Measurements from ENCODE around the gene MED12L.
A peak's percentile ranks its signal among the peaks of the same experiment; 100 is the strongest.

MED12L gene

GRCh38 chr3:151267066-151267465, 181.6 kb downstream of the MED12L start:
- no peaks in the 10 kb centered on the region for H3K36me3 ChIP-seq (ENCODE audit: control insufficient read depth in 1 of 2, insufficient read depth in 2 of 2, low read length in 2 of 2)
- no peak overlapping the region for H3K4me3 ChIP-seq (ENCODE audit: low read depth in 1 of 2, low read length in 2 of 2)
- no peak overlapping the region for H3K27ac ChIP-seq (ENCODE audit: low read depth, low read length)
- no peaks in the 10 kb centered on the region for H3K27me3 ChIP-seq (ENCODE audit: control insufficient read depth in 1 of 2, insufficient read depth in 2 of 2, low read length in 2 of 2)
- no peak overlapping the region for H3K9ac ChIP-seq (ENCODE audit: low read depth in 1 of 2, low read length in 2 of 2)
- peaks cover 6 to 12% of the 10 kb centered on the region in 2 donors for H3K4me1 ChIP-seq (ENCODE audit: control insufficient read depth in 1 of 2, insufficient read depth in 2 of 2, low read length in 2 of 2)
- no peaks in the 10 kb centered on the region for H3K9me3 ChIP-seq (ENCODE audit: control insufficient read depth in 1 of 2, low read length in 2 of 2)

GRCh38 chr3:151268267-151269235, 183.1 kb downstream of the MED12L start:
- no peaks in the 10 kb centered on the region for H3K9me3 ChIP-seq (ENCODE audit: control insufficient read depth in 1 of 2, low read length in 2 of 2)
- no peak overlapping the region for H3K27ac ChIP-seq (ENCODE audit: low read depth, low read length)
- peaks cover 6 to 12% of the 10 kb centered on the region in 2 donors for H3K4me1 ChIP-seq (ENCODE audit: control insufficient read depth in 1 of 2, insufficient read depth in 2 of 2, low read length in 2 of 2)
- no peaks in the 10 kb centered on the region for H3K27me3 ChIP-seq (ENCODE audit: control insufficient read depth in 1 of 2, insufficient read depth in 2 of 2, low read length in 2 of 2)
- no peak overlapping the region for H3K4me3 ChIP-seq (ENCODE audit: low read depth in 1 of 2, low read length in 2 of 2)
- H3K9ac ChIP-seq (ENCODE audit: low read depth in 1 of 2, low read length in 2 of 2), result no peak overlapping the region
- no peaks in the 10 kb centered on the region for H3K36me3 ChIP-seq (ENCODE audit: control insufficient read depth in 1 of 2, insufficient read depth in 2 of 2, low read length in 2 of 2)

- no peaks in the 10 kb centered on the region for H3K36me3 ChIP-seq (ENCODE audit: control insufficient read depth in 1 of 2, insufficient read depth in 2 of 2, low read length in 2 of 2)
- no peaks in the 10 kb centered on the region for H3K9me3 ChIP-seq (ENCODE audit: control insufficient read depth in 1 of 2, low read length in 2 of 2)
- no peak overlapping the region for H3K4me3 ChIP-seq (ENCODE audit: low read depth in 1 of 2, low read length in 2 of 2)
- H3K9ac ChIP-seq (ENCODE audit: low read depth in 1 of 2, low read length in 2 of 2), result no peak overlapping the region
- H3K27ac ChIP-seq (ENCODE audit: low read depth, low read length), result no peak overlapping the region
- peaks cover 6 to 9% of the 10 kb centered on the region in 2 donors for H3K4me1 ChIP-seq (ENCODE audit: control insufficient read depth in 1 of 2, insufficient read depth in 2 of 2, low read length in 2 of 2)
- H3K27me3 ChIP-seq (ENCODE audit: control insufficient read depth in 1 of 2, insufficient read depth in 2 of 2, low read length in 2 of 2), result no peaks in the 10 kb centered on the region
Measured at GRCh38 chr3:151269631-151270030, 184.2 kb downstream of the MED12L start.

- Histone ChIP-seq H3K4me3 (ENCODE audit: low read depth in 1 of 2, low read length in 2 of 2) (no peak overlapping the region), H3K4me1 (ENCODE audit: control insufficient read depth in 1 of 2, insufficient read depth in 2 of 2, low read length in 2 of 2) (peaks cover 0 to 5% of the 10 kb centered on the region in 2 donors), H3K27ac (ENCODE audit: low read depth, low read length) (no peak overlapping the region)
Measured at GRCh38 chr3:151275091-151275490, 189.6 kb downstream of the MED12L start.

DNA sequence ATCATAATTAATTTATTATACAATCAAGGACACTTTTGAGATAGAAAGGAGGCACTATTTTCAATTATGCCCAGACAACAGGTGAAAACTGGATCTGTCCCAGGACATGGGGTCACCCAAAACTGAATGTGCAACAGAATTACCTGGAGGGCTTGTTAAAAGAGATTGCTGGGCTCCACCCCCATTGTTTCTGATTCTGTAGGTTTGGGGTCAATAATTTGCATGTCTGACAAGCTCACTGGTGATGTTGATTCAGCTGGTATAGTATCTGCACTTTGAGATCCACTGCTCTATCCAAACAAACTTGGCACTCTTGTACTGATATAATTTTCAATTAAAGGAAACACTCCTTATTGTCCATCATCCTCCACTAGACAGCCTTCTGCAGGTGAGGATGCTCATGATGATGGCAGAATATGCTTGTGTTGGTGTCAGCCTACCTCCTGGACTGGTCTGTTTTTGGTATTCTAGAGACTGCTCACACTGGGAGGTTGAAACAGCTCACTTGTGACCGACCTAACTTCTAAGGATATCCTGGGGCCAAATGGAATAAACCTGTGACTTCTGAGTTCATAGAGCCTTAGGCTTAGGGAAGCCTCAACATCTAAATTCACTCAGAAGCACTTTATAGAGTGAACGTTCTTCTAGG, 190.7 kb downstream of the MED12L start:
- H3K4me1 ChIP-seq (ENCODE audit: control insufficient read depth in 1 of 2, insufficient read depth in 2 of 2, low read length in 2 of 2), result peaks cover 0 to 5% of the 10 kb centered on the region in 2 donors
- no peaks in the 10 kb centered on the region for H3K36me3 ChIP-seq (ENCODE audit: control insufficient read depth in 1 of 2, insufficient read depth in 2 of 2, low read length in 2 of 2)
- no peaks in the 10 kb centered on the region for H3K27me3 ChIP-seq (ENCODE audit: control insufficient read depth in 1 of 2, insufficient read depth in 2 of 2, low read length in 2 of 2)
- no peaks in the 10 kb centered on the region for H3K9me3 ChIP-seq (ENCODE audit: control insufficient read depth in 1 of 2, low read length in 2 of 2)
- H3K4me3 ChIP-seq (ENCODE audit: low read depth in 1 of 2, low read length in 2 of 2), result peak overlapping the region; percentile 4 to 38
- peak overlapping the region in 1 of 2 donors; percentile 4 for H3K9ac ChIP-seq (ENCODE audit: low read depth in 1 of 2, low read length in 2 of 2)
- H3K27ac ChIP-seq (ENCODE audit: low read depth, low read length), result no peak overlapping the region

More at GRCh38 chr3:151275091-151275490, 189.6 kb downstream of the MED12L start:
- H3K9ac ChIP-seq (ENCODE audit: low read depth in 1 of 2, low read length in 2 of 2), result no peak overlapping the region
- H3K36me3 ChIP-seq (ENCODE audit: control insufficient read depth in 1 of 2, insufficient read depth in 2 of 2, low read length in 2 of 2), result no peaks in the 10 kb centered on the region
- no peaks in the 10 kb centered on the region for H3K27me3 ChIP-seq (ENCODE audit: control insufficient read depth in 1 of 2, insufficient read depth in 2 of 2, low read length in 2 of 2)
- no peaks in the 10 kb centered on the region for H3K9me3 ChIP-seq (ENCODE audit: control insufficient read depth in 1 of 2, low read length in 2 of 2)

DNA sequence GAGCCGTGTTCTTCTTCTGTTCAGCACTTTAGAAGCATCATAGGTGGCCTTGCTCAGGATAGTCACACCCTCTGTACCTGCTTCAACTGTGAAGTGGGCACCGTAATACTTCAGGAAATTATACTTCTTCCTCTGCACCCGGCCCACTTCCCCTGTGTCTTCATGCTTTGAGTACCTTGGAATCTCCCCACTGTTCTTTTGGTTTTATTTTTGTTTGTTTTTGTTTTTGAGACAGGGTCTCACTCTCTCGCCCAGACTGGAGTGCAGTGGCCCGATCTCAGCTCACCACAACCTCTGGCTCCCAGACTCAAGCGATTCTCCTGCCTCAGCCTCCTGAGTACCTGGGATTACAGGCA, 191.2 kb downstream of the MED12L start:
- H3K9me3 ChIP-seq (ENCODE audit: control insufficient read depth in 1 of 2, low read length in 2 of 2), result no peaks in the 10 kb centered on the region
- H3K9ac ChIP-seq (ENCODE audit: low read depth in 1 of 2, low read length in 2 of 2), result peak overlapping the region in 1 of 2 donors; percentile 4
- H3K27ac ChIP-seq (ENCODE audit: low read depth, low read length), result no peak overlapping the region
- peak overlapping the region; percentile 4 to 38 for H3K4me3 ChIP-seq (ENCODE audit: low read depth in 1 of 2, low read length in 2 of 2)
- peaks cover 0 to 5% of the 10 kb centered on the region in 2 donors for H3K4me1 ChIP-seq (ENCODE audit: control insufficient read depth in 1 of 2, insufficient read depth in 2 of 2, low read length in 2 of 2)
- no peaks in the 10 kb centered on the region for H3K27me3 ChIP-seq (ENCODE audit: control insufficient read depth in 1 of 2, insufficient read depth in 2 of 2, low read length in 2 of 2)
- no peaks in the 10 kb centered on the region for H3K36me3 ChIP-seq (ENCODE audit: control insufficient read depth in 1 of 2, insufficient read depth in 2 of 2, low read length in 2 of 2)

- Histone ChIP-seq H3K9ac (ENCODE audit: low read depth in 1 of 2, low read length in 2 of 2) (peak within 1 kb of the TSS in 1 of 2 donors; percentile 5), H3K9me3 (ENCODE audit: control insufficient read depth in 1 of 2, low read length in 2 of 2) (no peaks in the 10 kb centered on the region), H3K36me3 (ENCODE audit: control insufficient read depth in 1 of 2, insufficient read depth in 2 of 2, low read length in 2 of 2) (no peaks in the 10 kb centered on the region), H3K27me3 (ENCODE audit: control insufficient read depth in 1 of 2, insufficient read depth in 2 of 2, low read length in 2 of 2) (no peaks in the 10 kb centered on the region), H3K4me3 (ENCODE audit: low read depth in 1 of 2, low read length in 2 of 2) (peak within 1 kb of the TSS; percentile 29 to 30), H3K4me1 (ENCODE audit: control insufficient read depth in 1 of 2, insufficient read depth in 2 of 2, low read length in 2 of 2) (peaks cover 0 to 8% of the 10 kb centered on the region in 2 donors), H3K27ac (ENCODE audit: low read depth, low read length) (peak within 1 kb of the TSS; percentile 30)
Measured at GRCh38 chr3:151278230-151278629, 192.8 kb downstream of the MED12L start, which contains the start of gene P2RY14. Gene P2RY14, minus strand, starts transcription at chr3:151278542. Its CDS starts 64,226 bp downstream, at chr3:151214316.

- no peaks in the 10 kb centered on the region for H3K9me3 ChIP-seq (ENCODE audit: control insufficient read depth in 1 of 2, low read length in 2 of 2)
- peaks cover 6 to 7% of the 10 kb centered on the region in 2 donors for H3K4me1 ChIP-seq (ENCODE audit: control insufficient read depth in 1 of 2, insufficient read depth in 2 of 2, low read length in 2 of 2)
- H3K9ac ChIP-seq (ENCODE audit: low read depth in 1 of 2, low read length in 2 of 2), result no peak overlapping the region
- H3K36me3 ChIP-seq (ENCODE audit: control insufficient read depth in 1 of 2, insufficient read depth in 2 of 2, low read length in 2 of 2), result no peaks in the 10 kb centered on the region
- H3K4me3 ChIP-seq (ENCODE audit: low read depth in 1 of 2, low read length in 2 of 2), result no peak overlapping the region
- no peak overlapping the region for H3K27ac ChIP-seq (ENCODE audit: low read depth, low read length)
- H3K27me3 ChIP-seq (ENCODE audit: control insufficient read depth in 1 of 2, insufficient read depth in 2 of 2, low read length in 2 of 2), result no peaks in the 10 kb centered on the region
Measured at GRCh38 chr3:151281671-151282324, 196.3 kb downstream of the MED12L start.

- Histone ChIP-seq H3K9me3 (ENCODE audit: control insufficient read depth in 1 of 2, low read length in 2 of 2) (no peaks in the 10 kb centered on the region), H3K4me3 (ENCODE audit: low read depth in 1 of 2, low read length in 2 of 2) (no peak overlapping the region), H3K27ac (ENCODE audit: low read depth, low read length) (no peak overlapping the region), H3K4me1 (ENCODE audit: control insufficient read depth in 1 of 2, insufficient read depth in 2 of 2, low read length in 2 of 2) (peaks cover 6 to 7% of the 10 kb centered on the region in 2 donors), H3K9ac (ENCODE audit: low read depth in 1 of 2, low read length in 2 of 2) (no peak overlapping the region), H3K27me3 (ENCODE audit: control insufficient read depth in 1 of 2, insufficient read depth in 2 of 2, low read length in 2 of 2) (no peaks in the 10 kb centered on the region), H3K36me3 (ENCODE audit: control insufficient read depth in 1 of 2, insufficient read depth in 2 of 2, low read length in 2 of 2) (no peaks in the 10 kb centered on the region)
Measured at GRCh38 chr3:151282921-151283320, 197.5 kb downstream of the MED12L start.
